ENCODE measurements around the gene KCTD11.

Gene KCTD11

GRCh38 chr17:7380321-7380720 is 28.4 kb downstream of the KCTD11 start:
- DNase-seq: no peak

- no peak for DNase-seq
Observed at GRCh38 chr17:7380855-7381683, 29.1 kb downstream of the KCTD11 start, which contains the start of gene TNK1. TNK1 (plus strand) TSS chr17:7381089; CDS start chr17:7382927, 1,838 bp downstream.

GRCh38 chr17:7382901-7383300 is 30.9 kb downstream of the KCTD11 start:
- no peak for DNase-seq

- DNase-seq: no peak
Observed at GRCh38 chr17:7383371-7383741, 31.4 kb downstream of the KCTD11 start.

GRCh38 chr17:7383742-7384488 is 32.0 kb downstream of the KCTD11 start:
- no peak for DNase-seq

- DNase-seq: no peak
Observed at GRCh38 chr17:7384489-7385081, 32.6 kb downstream of the KCTD11 start.

- DNase-seq: no peak
Observed at GRCh38 chr17:7388856-7389255, 36.9 kb downstream of the KCTD11 start.

- DNase-seq: no peak
Observed at GRCh38 chr17:7389924-7390910, 38.3 kb downstream of the KCTD11 start.

GRCh38 chr17:7391307-7391706 is 39.3 kb downstream of the KCTD11 start:
- no peak for DNase-seq

- no peak for DNase-seq
Observed at GRCh38 chr17:7392696-7393612, 41.0 kb downstream of the KCTD11 start.

- DNase-seq: no peak
Observed at GRCh38 chr17:7393613-7394451, 41.9 kb downstream of the KCTD11 start.

GRCh38 chr17:7394452-7395191 is 42.7 kb downstream of the KCTD11 start, which contains the start of gene PLSCR3:
PLSCR3 (minus strand) TSS chr17:7394525; CDS start chr17:7394110, 415 bp downstream.
- DNase-seq: peak; percentile 29

GRCh38 chr17:7396147-7396546 is 44.2 kb downstream of the KCTD11 start:
- no peak for DNase-seq

- no peak for DNase-seq
Observed at GRCh38 chr17:7398612-7399011, 46.6 kb downstream of the KCTD11 start.

- no peak for DNase-seq
Observed at GRCh38 chr17:7403043-7403726, 51.2 kb downstream of the KCTD11 start.

- no peak for DNase-seq
Observed at GRCh38 chr17:7403727-7403976, 51.7 kb downstream of the KCTD11 start.

GRCh38 chr17:7403977-7404736 is 52.2 kb downstream of the KCTD11 start, which contains the start of gene TMEM256:
TMEM256 (minus strand) TSS chr17:7404097; CDS start chr17:7404084, 13 bp downstream.
- DNase-seq: peak; percentile 89

All from NCI-H2029 (cell line).